Esophagus muscularis mucosa (tissue), 4 donors: Measurements from ENCODE around the gene LRRC47. TPM values are rescaled to one million over a fixed set of nuclear protein-coding genes. Genes with fewer than 3 reads are reported as not detected.

Experiments
- DNase-seq: peaks from one replicate; pipeline ENCODE4 v3.0.0-alpha.2; 2017; ENCODE audit errors: extremely low spot score
- H3K27ac ChIP-seq, 4 donors: fragments of 200-600 bp; sonication (generic); replicated peaks in 1 of 4; 1 replicate in 3 of 4; 2 replicates in 1 of 4; pipeline ENCODE4 v1.5.1; 2016 to 2019; ENCODE audit warnings: mild to moderate bottlenecking in 1 of 4
- H3K27me3 ChIP-seq, 4 donors: fragments of 200-600 bp; sonication (generic); one replicate each; pipeline versions ENCODE4 v1.5.1 to v1.6.0; 2016 to 2019
- H3K36me3 ChIP-seq, 4 donors: fragments of 200-600 bp; sonication (generic); one replicate each; pipeline ENCODE4 v1.5.1; 2016 to 2019
- H3K4me1 ChIP-seq, 4 donors: fragments of 200-600 bp; sonication (generic); one replicate each; pipeline ENCODE4 v1.5.1; 2016 to 2019
- H3K4me3 ChIP-seq, 4 donors: fragments of 200-600 bp; sonication (generic); 1 replicate in 2 of 4; 2 replicates in 2 of 4; pipeline ENCODE4 v1.5.1; 2016 to 2019; ENCODE audit warnings: mild to moderate bottlenecking in 4 of 4, moderate library complexity in 1 of 4
- H3K9me3 ChIP-seq, 4 donors: fragments of 200-600 bp; sonication (generic); 1 replicate in 3 of 4; 2 replicates in 1 of 4; pipeline ENCODE4 v1.5.1; 2016 to 2019
- CTCF ChIP-seq, 3 experiments: fragments of 200-600 bp in 2 of 3; fragments of 450-650 bp in 1 of 3; sonication (generic) in 2 of 3; IDR thresholded peaks; one replicate each; pipeline ENCODE4 v1.5.1; 2017 to 2019; ENCODE audit warnings: antibody characterized with exemption in 3 of 3, mild to moderate bottlenecking in 2 of 3, moderate library complexity in 1 of 3
- EP300 ChIP-seq: sonication (generic); formaldehyde crosslinking; IDR thresholded peaks from one replicate; pipeline ENCODE4 v1.6.1; 2017; ENCODE audit warnings: antibody characterized with exemption
- POLR2A ChIP-seq: fragments of 450-650 bp; IDR thresholded peaks from one replicate; pipeline ENCODE4 v1.6.1; 2017; ENCODE audit warnings: antibody characterized with exemption, moderate library complexity, mild to moderate bottlenecking, low read depth
- POLR2AphosphoS5 ChIP-seq, 2 donors: sonication (generic); formaldehyde crosslinking; IDR thresholded peaks; one replicate each; pipeline ENCODE4 v1.6.1; 2017; ENCODE audit warnings: antibody characterized with exemption in 2 of 2
- WGBS: methylation state at CpG from one replicate; pipeline ENCODE4 v1.1.5; 2018; 5-methylcytosine and 5-hydroxymethylcytosine counted together
- intact Hi-C: fragments of 100-400 bp; cut with DNase I; formaldehyde crosslinking; loops from one replicate; pipeline ENCODE4 v1.15.1; 2023
- total RNA-seq, 4 donors: library from RNA; depleted of rRNA; stranded (reverse); fragments of >200 nt; gene quantifications; one replicate each; pipeline versions ENCODE4 v1.1.0 to v1.2.1, GENCODE V29; 2016

Gene LRRC47
- total RNA-seq, 4 donors from 2014 or later, result 34.1 to 51.6 (median 44.1) TPM

- 65% methylated on average over 4 of the region's 10 CpGs for WGBS
- Histone ChIP-seq H3K4me1 (peaks cover 26 to 41% (median 38%) of the 10 kb centered on the region in 4 donors), H3K27me3 (no peaks in the 10 kb centered on the region), H3K4me3 (no peak overlapping the region), H3K36me3 (peaks cover 32 to 46% (median 44%) of the 10 kb centered on the region in 4 donors), H3K27ac (no peak overlapping the region), H3K9me3 (no peaks in the 10 kb centered on the region)
- TF ChIP-seq CTCF (IDR thresholded peaks at IDR 0.05) (no peak), EP300 (no peak), POLR2A (no peak), POLR2AphosphoS5 (IDR thresholded peaks at IDR 0.05) (no peak)
- no peak for DNase-seq
- intact Hi-C loops, result no loop called here
Observed at GRCh38 chr1:3777078-3777547, 19.2 kb downstream of the LRRC47 start.

GRCh38 chr1:3776231-3776961 lies 19.9 kb downstream of the LRRC47 start:
- WGBS, result 86% methylated on average over 10 of the region's 21 CpGs

GRCh38 chr1:3775490-3776230 lies 20.6 kb downstream of the LRRC47 start:
- DNase-seq, result no peak
- TF ChIP-seq POLR2AphosphoS5 (IDR thresholded peaks at IDR 0.05), result no peak
- no peak for TF ChIP-seq POLR2A
- TF ChIP-seq CTCF (IDR thresholded peaks at IDR 0.05), result no peak
- TF ChIP-seq EP300, result no peak
- peaks cover 17 to 31% (median 29%) of the 10 kb centered on the region in 4 donors for H3K36me3 ChIP-seq
- no peaks in the 10 kb centered on the region for H3K9me3 ChIP-seq
- H3K27me3 ChIP-seq, result no peaks in the 10 kb centered on the region
- 55% methylated on average over 4 of the region's 27 CpGs for WGBS
- H3K4me1 ChIP-seq, result peaks cover 36 to 55% (median 51%) of the 10 kb centered on the region in 4 donors
- intact Hi-C loops, result no loop called here
- H3K4me3 ChIP-seq, result no peak overlapping the region
- H3K27ac ChIP-seq, result no peak overlapping the region

More at GRCh38 chr1:3776231-3776961, 19.9 kb downstream of the LRRC47 start:
- H3K27ac ChIP-seq, result peak overlapping the region in 1 of 4 donors; percentile 2
- intact Hi-C loops, result no loop called here
- H3K9me3 ChIP-seq, result no peaks in the 10 kb centered on the region
- peaks cover 24 to 39% (median 37%) of the 10 kb centered on the region in 4 donors for H3K36me3 ChIP-seq
- no peak overlapping the region for H3K4me3 ChIP-seq
- no peak for DNase-seq
- peaks cover 32 to 48% (median 45%) of the 10 kb centered on the region in 4 donors for H3K4me1 ChIP-seq
- no peaks in the 10 kb centered on the region for H3K27me3 ChIP-seq
- TF ChIP-seq POLR2A, result no peak
- TF ChIP-seq CTCF (IDR thresholded peaks at IDR 0.05), result no peak
- TF ChIP-seq EP300, result no peak
- no peak for TF ChIP-seq POLR2AphosphoS5 (IDR thresholded peaks at IDR 0.05)

- Histone ChIP-seq H3K4me3 (no peak overlapping the region), H3K27me3 (no peaks in the 10 kb centered on the region), H3K27ac (peak overlapping the region in 1 of 4 donors; percentile 14), H3K4me1 (peaks cover 36 to 58% (median 53%) of the 10 kb centered on the region in 4 donors), H3K36me3 (peaks cover 12 to 25% (median 23%) of the 10 kb centered on the region in 4 donors), H3K9me3 (no peaks in the 10 kb centered on the region)
- TF ChIP-seq CTCF (IDR thresholded peaks at IDR 0.05) (no peak), POLR2A (no peak), EP300 (no peak), POLR2AphosphoS5 (IDR thresholded peaks at IDR 0.05) (no peak)
- DNase-seq, result no peak
- 63% methylated on average over 9 of the region's 17 CpGs for WGBS
- intact Hi-C loops, result no loop called here
Observed at GRCh38 chr1:3774946-3775489, 21.3 kb downstream of the LRRC47 start.
